ENCODE measurements around the gene SLMAP.

Gene SLMAP

GRCh38 chr3:57968501-57968900, 212.4 kb downstream of the SLMAP start:
- DNase-seq: no peak

- no peak for DNase-seq
Measured at GRCh38 chr3:57971975-57972374, 215.9 kb downstream of the SLMAP start.

GRCh38 chr3:57972531-57973111, 216.5 kb downstream of the SLMAP start:
- no peak for DNase-seq

GRCh38 chr3:57973715-57974477, 217.8 kb downstream of the SLMAP start:
- no peak for DNase-seq

GRCh38 chr3:57974796-57975388, 218.8 kb downstream of the SLMAP start:
- no peak for DNase-seq

GRCh38 chr3:57977818-57978235, 221.7 kb downstream of the SLMAP start:
- DNase-seq: no peak

- DNase-seq: no peak
Measured at GRCh38 chr3:57978316-57978715, 222.2 kb downstream of the SLMAP start.
